OCI-LY3 (cell line): ENCODE results near the gene ZFP36L1.

Experiments
- CTCF ChIP-seq: fragments of 200-600, 300-600 bp; sonication (generic); IDR thresholded peaks from 2 replicates; pipeline ENCODE4 v1.5.1; 2014; ENCODE audit warnings: antibody characterized with exemption, low read length, low read depth
- EZH2phosphoT487 ChIP-seq: fragments of 200-600 bp; shearing (Covaris generic); IDR thresholded peaks from 2 replicates; pipeline ENCODE4 v1.6.1; 2018; ENCODE audit warnings: antibody characterized with exemption, mixed run types, low read depth

GRCh38 chr14:68794851-68795596 lies 2.2 kb upstream of the ZFP36L1 start:
- no peak for TF ChIP-seq CTCF
- TF ChIP-seq EZH2phosphoT487, result no peak
